OCI-LY7 (cell line): ENCODE data around the gene FOXJ1.
A peak's percentile ranks its signal among the peaks of the same experiment; 100 is the strongest.

Experiments
- CTCF ChIP-seq: fragments of 200-600 bp; sonication (generic); conservative IDR thresholded peaks from 2 replicates; pipeline ENCODE4 v1.5.1; 2014; ENCODE audit warnings: mild to moderate bottlenecking, antibody characterized with exemption, low read length, moderate library complexity, mixed read lengths
- EZH2phosphoT487 ChIP-seq: fragments of 200-600 bp; sonication (generic); IDR thresholded peaks from 2 replicates; pipeline ENCODE4 v1.6.1; 2018; ENCODE audit warnings: low read depth, borderline replicate concordance, mild to moderate bottlenecking, mixed run types, antibody characterized with exemption, low read length, moderate library complexity, mixed read lengths

GRCh38 chr17:76125391-76125675, 15.7 kb downstream of the FOXJ1 start:
- TF ChIP-seq CTCF: peak; percentile 2; the same call in 1 of the 2 replicates
- no peak for TF ChIP-seq EZH2phosphoT487
